GM19468 (cell line): ENCODE results near the gene PTPRD.
"Not testable (repeated sequence)": the region's sequence is repeated elsewhere in the genome, so short reads cannot be mapped to it uniquely, and the experiment has no call there.

Experiments
- ATAC-seq: cut with Tn5 transposase; IDR thresholded peaks from one replicate; pipeline ENCODE4 v1.9.1; 2021; ENCODE audit warnings: mild to moderate bottlenecking, moderate library complexity, moderate number of reproducible peaks; ENCODE audit not compliant: unreplicated experiment; ENCODE audit errors: extremely low read depth

PTPRD gene

GRCh38 chr9:9142001-9142400 lies 1470.8 kb downstream of the PTPRD start:
- ATAC-seq, result no peak

GRCh38 chr9:9133526-9133925 lies 1479.3 kb downstream of the PTPRD start:
- ATAC-seq, result no peak

GRCh38 chr9:9124616-9125015 lies 1488.2 kb downstream of the PTPRD start:
- no peak for ATAC-seq

GRCh38 chr9:9122230-9122875 lies 1490.4 kb downstream of the PTPRD start:
- ATAC-seq, result no peak

GRCh38 chr9:9117866-9118265 lies 1494.9 kb downstream of the PTPRD start:
- ATAC-seq, result no peak

- ATAC-seq, result no peak
These were observed 1500.6 kb downstream of the PTPRD start for GRCh38 chr9:9112001-9112720.

- ATAC-seq, result no peak
These were observed 1504.2 kb downstream of the PTPRD start for GRCh38 chr9:9108641-9109040.

- ATAC-seq, result no peak
These were observed 1510.5 kb downstream of the PTPRD start for GRCh38 chr9:9102295-9102694.

- no peak for ATAC-seq
These were observed 1512.7 kb downstream of the PTPRD start for GRCh38 chr9:9100070-9100469.

- ATAC-seq, result no peak
These were observed 1513.2 kb downstream of the PTPRD start for GRCh38 chr9:9099646-9100045.

- ATAC-seq, result not testable (repeated sequence)
These were observed 1515.5 kb downstream of the PTPRD start for GRCh38 chr9:9097254-9097653.

GRCh38 chr9:9091387-9091786 lies 1521.4 kb downstream of the PTPRD start:
- ATAC-seq, result no peak

GRCh38 chr9:9079473-9079872 lies 1533.3 kb downstream of the PTPRD start:
- no peak for ATAC-seq

- no peak for ATAC-seq
These were observed 1534.5 kb downstream of the PTPRD start for GRCh38 chr9:9078301-9078700.

- no peak for ATAC-seq
These were observed 1551.2 kb downstream of the PTPRD start for GRCh38 chr9:9061627-9062026.

- no peak for ATAC-seq
These were observed 1558.3 kb downstream of the PTPRD start for GRCh38 chr9:9054354-9054992.

GRCh38 chr9:9045572-9045971 lies 1567.2 kb downstream of the PTPRD start:
- ATAC-seq, result no peak

GRCh38 chr9:9045072-9045471 lies 1567.7 kb downstream of the PTPRD start:
- ATAC-seq, result no peak

GRCh38 chr9:9043788-9044187 lies 1569.0 kb downstream of the PTPRD start:
- ATAC-seq, result not testable (repeated sequence)

- no peak for ATAC-seq
These were observed 1571.0 kb downstream of the PTPRD start for GRCh38 chr9:9041756-9042155.

GRCh38 chr9:9033022-9033421 lies 1579.8 kb downstream of the PTPRD start:
- no peak for ATAC-seq
